ENCODE results near the gene SF3B6.
"Not testable (repeated sequence)": the region's sequence is repeated elsewhere in the genome, so short reads cannot be mapped to it uniquely, and the experiment has no call there.

Gene SF3B6

DNA sequence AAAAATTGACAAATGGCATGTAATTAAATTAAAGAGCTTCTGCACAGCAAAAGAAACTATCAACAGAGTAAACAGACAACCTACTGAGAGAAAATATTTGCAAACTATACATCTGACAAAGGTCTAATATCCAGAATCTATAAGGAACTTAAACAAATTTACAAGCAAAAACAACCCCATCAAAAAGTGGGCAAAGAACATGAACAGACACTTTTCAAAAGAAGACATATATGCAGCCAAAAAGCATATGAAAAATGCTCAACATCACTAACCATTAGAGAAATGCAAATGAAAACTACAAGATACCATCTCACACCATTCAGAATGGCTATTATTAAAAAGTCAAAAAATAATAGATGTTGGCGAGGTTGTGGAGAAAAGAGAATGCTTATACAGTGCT is 33.3 kb upstream of the SF3B6 start:
- not testable (repeated sequence) for H3K9me3 ChIP-seq (ENCODE audit: control insufficient read depth, low read depth, low read length); H3K36me3 ChIP-seq (ENCODE audit: control insufficient read depth, low read depth, low read length); H3K27ac ChIP-seq (ENCODE audit: low read length); H3K9ac ChIP-seq (ENCODE audit: low read length); H3K4me3 ChIP-seq (ENCODE audit: low read length); H3K4me1 ChIP-seq (ENCODE audit: control insufficient read depth, low read depth, low read length); H3K27me3 ChIP-seq (ENCODE audit: control insufficient read depth, insufficient read depth, low read length)

DNA sequence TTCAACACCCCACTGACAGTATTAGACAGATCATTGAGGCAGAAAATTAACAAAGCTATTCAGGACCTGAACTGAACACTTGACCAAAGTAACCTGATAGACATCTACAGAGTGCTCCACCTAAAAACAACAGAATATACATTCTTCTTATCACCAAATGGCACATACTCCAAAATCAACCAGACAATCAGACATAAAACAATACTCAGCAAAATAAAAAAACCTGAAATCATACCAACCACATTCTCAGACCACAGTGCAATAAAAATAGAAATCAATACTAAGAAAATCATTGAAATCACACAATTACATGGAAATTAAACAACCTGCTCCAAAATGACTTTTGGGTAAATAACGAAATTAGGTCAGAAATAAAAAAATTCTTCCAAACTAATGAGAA is 31.2 kb upstream of the SF3B6 start:
- no peaks in the 10 kb centered on the region for H3K9me3 ChIP-seq (ENCODE audit: control insufficient read depth, low read depth, low read length)

DNA sequence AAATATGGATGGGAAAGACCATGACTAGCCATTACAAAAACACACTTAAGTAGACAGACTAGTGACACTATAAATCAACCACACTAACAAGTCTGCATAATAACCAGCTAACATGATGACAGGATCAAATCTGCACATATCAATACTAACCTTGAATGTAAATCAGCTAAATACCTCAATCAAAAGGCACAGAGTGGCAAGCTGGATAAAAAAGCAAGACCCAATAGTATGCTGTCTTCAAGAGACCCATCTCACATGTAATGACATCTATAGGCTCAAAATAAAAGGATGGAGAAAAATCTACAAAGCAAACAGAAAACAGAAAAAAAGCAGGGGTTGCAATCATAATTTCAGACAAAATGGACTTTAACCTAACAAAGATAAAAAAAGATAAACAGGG is 30.7 kb upstream of the SF3B6 start:
- no peaks in the 10 kb centered on the region for H3K27me3 ChIP-seq (ENCODE audit: control insufficient read depth, insufficient read depth, low read length)
- no peaks in the 10 kb centered on the region for H3K4me1 ChIP-seq (ENCODE audit: control insufficient read depth, low read depth, low read length)
- no peaks in the 10 kb centered on the region for H3K9me3 ChIP-seq (ENCODE audit: control insufficient read depth, low read depth, low read length)

More for the DNA sequence above, 31.2 kb upstream of the SF3B6 start:
- H3K27me3 ChIP-seq (ENCODE audit: control insufficient read depth, insufficient read depth, low read length), result no peaks in the 10 kb centered on the region
- no peak overlapping the region for H3K9ac ChIP-seq (ENCODE audit: low read length)
- no peaks in the 10 kb centered on the region for H3K4me1 ChIP-seq (ENCODE audit: control insufficient read depth, low read depth, low read length)
- H3K4me3 ChIP-seq (ENCODE audit: low read length), result no peak overlapping the region
- no peaks in the 10 kb centered on the region for H3K36me3 ChIP-seq (ENCODE audit: control insufficient read depth, low read depth, low read length)
- no peak overlapping the region for H3K27ac ChIP-seq (ENCODE audit: low read length)

DNA sequence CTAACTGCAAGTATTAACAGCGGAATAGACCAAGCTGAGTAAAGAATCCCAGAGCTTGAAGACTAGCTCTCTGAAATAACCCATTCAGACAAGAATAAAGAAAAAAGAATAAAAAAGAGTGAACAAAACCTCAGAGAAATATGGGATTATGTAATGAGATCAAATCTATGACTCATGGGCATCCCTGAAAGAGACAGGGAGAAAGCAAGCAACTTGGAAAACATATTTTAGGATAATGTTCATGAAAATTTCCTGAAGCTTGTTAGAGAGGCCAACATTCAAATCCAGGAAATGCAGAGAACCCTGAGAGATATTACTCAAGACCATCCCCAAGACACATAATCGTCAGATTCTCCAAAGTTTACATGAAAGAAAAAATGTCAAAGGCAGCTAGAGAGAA is 29.7 kb upstream of the SF3B6 start:
- H3K36me3 ChIP-seq (ENCODE audit: control insufficient read depth, low read depth, low read length), result no peaks in the 10 kb centered on the region
- H3K9ac ChIP-seq (ENCODE audit: low read length), result no peak overlapping the region
- H3K4me1 ChIP-seq (ENCODE audit: control insufficient read depth, low read depth, low read length), result no peaks in the 10 kb centered on the region
- no peak overlapping the region for H3K4me3 ChIP-seq (ENCODE audit: low read length)
- no peak overlapping the region for H3K27ac ChIP-seq (ENCODE audit: low read length)
- no peaks in the 10 kb centered on the region for H3K27me3 ChIP-seq (ENCODE audit: control insufficient read depth, insufficient read depth, low read length)
- no peaks in the 10 kb centered on the region for H3K9me3 ChIP-seq (ENCODE audit: control insufficient read depth, low read depth, low read length)

More for the DNA sequence above, 30.7 kb upstream of the SF3B6 start:
- H3K9ac ChIP-seq (ENCODE audit: low read length), result no peak overlapping the region
- H3K36me3 ChIP-seq (ENCODE audit: control insufficient read depth, low read depth, low read length), result no peaks in the 10 kb centered on the region
- no peak overlapping the region for H3K4me3 ChIP-seq (ENCODE audit: low read length)
- H3K27ac ChIP-seq (ENCODE audit: low read length), result no peak overlapping the region

DNA sequence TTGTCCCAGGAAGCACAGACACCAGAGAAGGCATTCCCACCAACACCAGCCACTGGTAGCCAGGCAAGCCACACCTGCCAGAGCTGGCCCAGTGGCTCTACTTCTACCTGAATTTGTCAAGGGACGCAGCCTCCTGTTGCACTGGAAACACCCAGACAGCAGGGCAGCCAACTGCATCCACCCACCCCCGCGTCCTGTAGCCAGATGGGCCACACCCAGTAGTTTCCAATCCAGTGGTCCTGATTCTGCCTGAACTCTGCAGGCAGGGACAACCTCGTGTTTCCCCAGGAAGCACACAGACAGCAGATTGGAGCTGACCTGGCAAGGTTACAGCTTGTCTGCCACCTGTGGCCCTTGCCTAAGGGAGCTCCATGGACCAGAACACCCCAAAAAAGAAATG is 28.8 kb upstream of the SF3B6 start:
- H3K27me3 ChIP-seq (ENCODE audit: control insufficient read depth, insufficient read depth, low read length), result no peaks in the 10 kb centered on the region
- no peaks in the 10 kb centered on the region for H3K9me3 ChIP-seq (ENCODE audit: control insufficient read depth, low read depth, low read length)
- no peaks in the 10 kb centered on the region for H3K4me1 ChIP-seq (ENCODE audit: control insufficient read depth, low read depth, low read length)
- no peaks in the 10 kb centered on the region for H3K36me3 ChIP-seq (ENCODE audit: control insufficient read depth, low read depth, low read length)
- H3K4me3 ChIP-seq (ENCODE audit: low read length), result no peak overlapping the region
- no peak overlapping the region for H3K27ac ChIP-seq (ENCODE audit: low read length)
- no peak overlapping the region for H3K9ac ChIP-seq (ENCODE audit: low read length)

DNA sequence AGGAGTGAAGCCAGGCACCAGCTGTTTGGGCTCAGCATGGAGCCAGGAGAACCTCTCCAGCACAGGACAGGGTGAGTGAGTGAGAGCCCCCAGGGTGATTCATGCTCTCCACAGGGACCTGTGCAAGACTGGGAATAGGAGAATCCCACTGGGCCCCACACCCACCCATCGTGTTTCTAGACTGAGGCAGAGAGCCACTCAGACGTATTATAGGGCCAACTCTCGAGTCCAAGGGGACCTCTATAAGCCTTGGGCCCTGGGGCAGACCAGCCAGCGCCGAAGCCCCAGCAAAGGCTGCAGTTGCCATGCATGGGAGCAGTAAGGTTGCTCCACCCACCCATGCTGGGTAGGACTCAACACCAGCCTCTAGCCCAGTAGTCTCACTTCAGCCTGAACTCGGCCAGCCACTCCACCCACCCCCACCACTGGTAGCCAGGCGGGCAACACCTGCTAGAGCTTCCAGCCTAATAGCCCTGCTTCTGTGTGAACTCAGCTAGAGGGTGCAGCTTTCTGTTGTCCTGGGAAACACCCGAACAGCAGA is 28.1 kb upstream of the SF3B6 start:
- Histone ChIP-seq H3K9me3 (ENCODE audit: control insufficient read depth, low read depth, low read length) (no peaks in the 10 kb centered on the region), H3K4me3 (ENCODE audit: low read length) (no peak overlapping the region), H3K27ac (ENCODE audit: low read length) (no peak overlapping the region), H3K4me1 (ENCODE audit: control insufficient read depth, low read depth, low read length) (no peaks in the 10 kb centered on the region), H3K9ac (ENCODE audit: low read length) (no peak overlapping the region), H3K27me3 (ENCODE audit: control insufficient read depth, insufficient read depth, low read length) (no peaks in the 10 kb centered on the region), H3K36me3 (ENCODE audit: control insufficient read depth, low read depth, low read length) (no peaks in the 10 kb centered on the region)

DNA sequence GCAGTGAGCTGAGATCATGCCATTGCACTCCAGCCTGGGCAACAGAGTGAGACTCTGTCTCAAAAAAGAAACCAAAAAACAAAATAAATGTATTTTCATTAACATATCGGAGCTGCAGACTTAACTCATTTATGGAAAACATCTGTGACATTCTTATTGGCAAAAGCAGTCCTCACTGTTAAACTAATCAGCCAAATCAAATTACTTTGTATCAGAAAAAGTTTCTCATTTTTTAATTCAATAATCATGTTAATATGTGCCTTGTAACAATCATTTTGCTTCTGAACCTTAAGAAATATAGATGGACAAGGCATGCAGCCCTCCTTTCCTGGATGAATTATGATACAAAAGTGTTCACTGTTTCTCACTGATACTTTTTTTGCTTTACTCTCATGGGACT is 26.6 kb upstream of the SF3B6 start:
- Histone ChIP-seq H3K4me1 (ENCODE audit: control insufficient read depth, low read depth, low read length) (no peaks in the 10 kb centered on the region), H3K36me3 (ENCODE audit: control insufficient read depth, low read depth, low read length) (no peaks in the 10 kb centered on the region), H3K27me3 (ENCODE audit: control insufficient read depth, insufficient read depth, low read length) (no peaks in the 10 kb centered on the region), H3K27ac (ENCODE audit: low read length) (no peak overlapping the region), H3K9me3 (ENCODE audit: control insufficient read depth, low read depth, low read length) (no peaks in the 10 kb centered on the region), H3K4me3 (ENCODE audit: low read length) (no peak overlapping the region), H3K9ac (ENCODE audit: low read length) (no peak overlapping the region)

DNA sequence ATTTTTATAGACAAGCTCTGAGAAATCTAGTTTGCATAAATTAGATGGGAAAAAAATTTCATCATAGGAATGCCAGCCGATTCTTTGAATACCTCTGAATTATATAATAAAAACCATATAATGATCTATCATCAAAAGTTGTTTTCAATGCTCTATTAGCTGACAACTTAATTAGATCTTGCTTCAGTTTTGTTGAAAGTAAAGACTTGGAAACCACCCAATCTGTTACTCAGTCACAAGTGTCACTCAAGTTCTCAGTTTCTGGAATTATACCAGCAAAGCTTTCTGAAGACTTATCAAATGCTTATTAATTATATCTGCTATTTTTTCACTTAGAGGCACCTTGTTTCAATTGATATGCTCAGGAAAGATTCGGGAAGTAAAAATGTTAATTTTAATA is 25.9 kb upstream of the SF3B6 start:
- Histone ChIP-seq H3K27me3 (ENCODE audit: control insufficient read depth, insufficient read depth, low read length) (no peaks in the 10 kb centered on the region), H3K4me3 (ENCODE audit: low read length) (no peak overlapping the region), H3K27ac (ENCODE audit: low read length) (no peak overlapping the region), H3K4me1 (ENCODE audit: control insufficient read depth, low read depth, low read length) (no peaks in the 10 kb centered on the region), H3K36me3 (ENCODE audit: control insufficient read depth, low read depth, low read length) (no peaks in the 10 kb centered on the region), H3K9ac (ENCODE audit: low read length) (no peak overlapping the region), H3K9me3 (ENCODE audit: control insufficient read depth, low read depth, low read length) (no peaks in the 10 kb centered on the region)

DNA sequence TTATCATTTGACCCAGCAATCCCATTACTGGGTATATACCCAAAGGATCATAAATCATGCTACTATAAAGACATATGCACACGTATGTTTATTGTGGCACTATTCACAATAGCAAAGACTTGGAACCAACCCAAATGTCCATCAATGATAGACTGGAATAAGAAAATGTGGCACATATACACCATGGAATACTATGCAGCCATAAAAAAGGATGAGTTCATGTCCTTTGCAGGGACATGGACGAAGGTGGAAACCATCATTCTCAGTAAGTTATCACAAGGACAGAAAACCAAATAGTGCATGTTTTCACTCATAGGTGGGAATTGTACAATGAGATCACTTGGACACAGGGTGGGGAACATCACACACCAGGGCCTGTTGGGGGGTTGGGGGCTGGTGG is 24.6 kb upstream of the SF3B6 start:
- not testable (repeated sequence) for H3K4me1 ChIP-seq (ENCODE audit: control insufficient read depth, low read depth, low read length); H3K4me3 ChIP-seq (ENCODE audit: low read length)

DNA sequence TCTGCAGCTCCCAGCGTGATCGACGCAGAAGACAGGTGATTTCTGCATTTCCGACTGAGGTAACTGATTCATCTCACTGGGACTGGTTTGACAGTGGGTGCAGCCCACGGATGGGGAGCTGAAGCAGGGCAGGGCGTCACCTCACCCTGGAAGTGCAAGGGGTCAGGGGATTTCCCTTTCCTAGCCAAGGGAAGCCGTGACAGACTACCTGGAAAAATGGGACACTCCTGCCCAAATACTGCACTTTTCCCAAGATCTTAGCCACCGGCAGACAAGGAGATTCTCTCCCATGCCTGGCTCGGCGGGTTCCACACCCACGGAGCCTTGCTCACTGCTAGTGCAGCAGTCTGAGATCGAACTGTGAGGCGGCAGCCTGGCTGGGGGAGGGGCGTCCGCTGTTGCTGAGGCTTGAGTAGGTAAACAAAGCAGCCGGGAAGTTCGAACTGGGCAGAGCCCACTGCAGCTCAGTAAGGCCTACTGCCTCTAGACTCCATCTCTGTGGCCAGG is 19.1 kb upstream of the SF3B6 start:
- H3K27ac ChIP-seq (ENCODE audit: low read length); H3K4me1 ChIP-seq (ENCODE audit: control insufficient read depth, low read depth, low read length); H3K36me3 ChIP-seq (ENCODE audit: control insufficient read depth, low read depth, low read length); H3K27me3 ChIP-seq (ENCODE audit: control insufficient read depth, insufficient read depth, low read length); H3K9ac ChIP-seq (ENCODE audit: low read length); H3K9me3 ChIP-seq (ENCODE audit: control insufficient read depth, low read depth, low read length): not testable (repeated sequence)
- peak overlapping the region; percentile 22 for H3K4me3 ChIP-seq (ENCODE audit: low read length)

More for the DNA sequence above, 24.6 kb upstream of the SF3B6 start:
- H3K9ac ChIP-seq (ENCODE audit: low read length); H3K27me3 ChIP-seq (ENCODE audit: control insufficient read depth, insufficient read depth, low read length); H3K36me3 ChIP-seq (ENCODE audit: control insufficient read depth, low read depth, low read length); H3K9me3 ChIP-seq (ENCODE audit: control insufficient read depth, low read depth, low read length); H3K27ac ChIP-seq (ENCODE audit: low read length): not testable (repeated sequence)

DNA sequence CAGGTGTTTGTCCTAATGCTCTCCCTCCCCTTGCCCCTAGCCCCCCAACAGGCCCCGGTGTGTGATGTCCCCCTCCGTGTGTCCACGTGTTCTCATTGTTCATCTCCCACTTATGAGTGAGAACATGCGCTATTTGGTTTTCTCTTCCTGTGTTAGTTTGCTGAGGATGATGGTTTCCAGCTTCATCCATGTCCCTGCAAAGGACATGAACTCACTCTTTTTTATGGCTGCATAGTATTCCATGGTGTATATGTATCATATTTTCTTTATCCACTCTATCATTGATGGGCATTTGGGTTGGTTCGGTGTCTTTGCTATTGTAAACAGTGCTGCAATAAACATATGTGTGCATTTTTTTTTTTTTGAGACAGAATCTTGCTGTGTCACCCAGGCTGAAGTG is 17.1 kb upstream of the SF3B6 start:
- H3K4me1 ChIP-seq (ENCODE audit: control insufficient read depth, low read depth, low read length); H3K27me3 ChIP-seq (ENCODE audit: control insufficient read depth, insufficient read depth, low read length); H3K9me3 ChIP-seq (ENCODE audit: control insufficient read depth, low read depth, low read length); H3K36me3 ChIP-seq (ENCODE audit: control insufficient read depth, low read depth, low read length); H3K4me3 ChIP-seq (ENCODE audit: low read length); H3K9ac ChIP-seq (ENCODE audit: low read length); H3K27ac ChIP-seq (ENCODE audit: low read length): not testable (repeated sequence)

DNA sequence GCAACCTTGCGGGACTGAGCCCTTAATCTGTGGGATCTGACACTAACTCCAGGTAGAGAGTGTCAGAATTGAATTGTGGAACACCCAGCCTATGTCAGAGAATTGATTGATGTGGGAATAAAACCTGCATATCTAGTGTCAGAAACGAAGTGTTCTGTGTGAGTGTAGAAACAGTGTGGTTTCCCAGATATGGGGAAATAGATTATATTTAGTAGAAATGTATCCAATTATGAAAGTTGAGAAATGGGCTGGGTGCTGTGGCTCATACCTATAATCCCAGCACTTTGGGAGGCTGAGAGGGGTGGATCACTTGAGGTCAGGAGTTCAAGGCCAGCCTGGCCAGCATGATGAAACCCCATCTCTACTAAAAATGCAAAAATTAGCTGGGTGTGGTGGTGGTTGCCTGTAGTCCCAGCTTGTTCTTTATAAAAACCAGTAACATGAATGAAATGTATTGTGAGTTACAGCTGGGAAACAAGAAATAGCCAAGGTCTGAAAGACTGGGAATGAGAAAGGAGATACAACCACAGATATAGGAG is 12.8 kb upstream of the SF3B6 start:
- Histone ChIP-seq H3K27me3 (ENCODE audit: control insufficient read depth, insufficient read depth, low read length) (no peaks in the 10 kb centered on the region), H3K4me3 (ENCODE audit: low read length) (no peak overlapping the region), H3K4me1 (ENCODE audit: control insufficient read depth, low read depth, low read length) (peaks cover 7% of the 10 kb centered on the region), H3K9me3 (ENCODE audit: control insufficient read depth, low read depth, low read length) (no peaks in the 10 kb centered on the region), H3K27ac (ENCODE audit: low read length) (no peak overlapping the region), H3K9ac (ENCODE audit: low read length) (no peak overlapping the region), H3K36me3 (ENCODE audit: control insufficient read depth, low read depth, low read length) (no peaks in the 10 kb centered on the region)

Data from iPS-18a (cell line).